PC-3 (cell line): ENCODE data around the gene C6.

ENCODE experiments used
- EZH2 ChIP-seq: fragments of 300-600 bp; sonication (generic); IDR thresholded peaks from one replicate; pipeline ENCODE4 v1.6.1; 2017; ENCODE audit warnings: antibody characterized with exemption, mild to moderate bottlenecking, low read length; ENCODE audit not compliant: unreplicated experiment
- TF ChIP-seq, protein P1 (sequence below): fragments of 300-600 bp; sonication (generic); conservative IDR thresholded peaks from 2 replicates; pipeline ENCODE4 v1.5.1; 2017; ENCODE audit warnings: antibody characterized with exemption, low read depth, mild to moderate bottlenecking, low read length

DNA sequence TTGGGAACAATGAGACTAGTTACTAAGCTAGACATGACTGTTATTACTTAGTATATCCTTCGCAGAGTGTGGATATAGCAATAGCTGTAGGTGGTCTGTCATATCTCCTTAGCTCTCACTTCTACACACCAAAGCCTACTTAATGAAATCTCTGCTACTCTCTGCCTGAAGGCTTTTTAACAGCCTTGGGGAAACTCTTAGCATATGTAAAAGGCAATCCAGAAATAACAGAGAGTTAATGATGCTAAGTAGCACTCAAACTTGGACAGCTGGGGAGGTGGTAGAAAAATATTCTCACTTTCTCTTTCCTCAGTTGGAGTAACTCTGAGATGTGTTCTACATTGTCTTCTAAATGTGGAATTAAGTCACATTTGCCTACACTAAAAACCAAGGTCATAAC, 30.2 kb upstream of the C6 start:
- TF ChIP-seq, protein P1, sequence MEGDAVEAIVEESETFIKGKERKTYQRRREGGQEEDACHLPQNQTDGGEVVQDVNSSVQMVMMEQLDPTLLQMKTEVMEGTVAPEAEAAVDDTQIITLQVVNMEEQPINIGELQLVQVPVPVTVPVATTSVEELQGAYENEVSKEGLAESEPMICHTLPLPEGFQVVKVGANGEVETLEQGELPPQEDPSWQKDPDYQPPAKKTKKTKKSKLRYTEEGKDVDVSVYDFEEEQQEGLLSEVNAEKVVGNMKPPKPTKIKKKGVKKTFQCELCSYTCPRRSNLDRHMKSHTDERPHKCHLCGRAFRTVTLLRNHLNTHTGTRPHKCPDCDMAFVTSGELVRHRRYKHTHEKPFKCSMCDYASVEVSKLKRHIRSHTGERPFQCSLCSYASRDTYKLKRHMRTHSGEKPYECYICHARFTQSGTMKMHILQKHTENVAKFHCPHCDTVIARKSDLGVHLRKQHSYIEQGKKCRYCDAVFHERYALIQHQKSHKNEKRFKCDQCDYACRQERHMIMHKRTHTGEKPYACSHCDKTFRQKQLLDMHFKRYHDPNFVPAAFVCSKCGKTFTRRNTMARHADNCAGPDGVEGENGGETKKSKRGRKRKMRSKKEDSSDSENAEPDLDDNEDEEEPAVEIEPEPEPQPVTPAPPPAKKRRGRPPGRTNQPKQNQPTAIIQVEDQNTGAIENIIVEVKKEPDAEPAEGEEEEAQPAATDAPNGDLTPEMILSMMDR, result no peak
- TF ChIP-seq EZH2, result no peak
